ENCODE measurements around the gene EXOC3L1.

- TF ChIP-seq POLR2AphosphoS5 (IDR thresholded peaks at IDR 0.05; ENCODE audit: low read depth, low read length) (no peak), POLR2A (IDR thresholded peaks at IDR 0.05; ENCODE audit: low read depth, low read length) (no peak), TAF1 (IDR thresholded peaks at IDR 0.05; ENCODE audit: low read depth, low read length) (no peak), PAX5 (IDR thresholded peaks at IDR 0.05; ENCODE audit: insufficient read depth, low read length, severe bottlenecking) (no peak), SPI1 (IDR thresholded peaks at IDR 0.05; ENCODE audit: low read depth, low read length) (no peak), POU2F2 (IDR thresholded peaks at IDR 0.05; ENCODE audit: low read depth, low read length) (no peak)
Measured at GRCh38 chr16:67163999-67164558, 25.9 kb downstream of the EXOC3L1 start.
